NCI-H526 (cell line): ENCODE results near the gene GPX4.
A peak's percentile ranks its signal among the peaks of the same experiment; 100 is the strongest.

Source experiments
- DNase-seq, 2 experiments: peaks; one replicate each; lab custom pipeline; 2025; lab: John Stamatoyannopoulos, UW

Gene GPX4, protein sequence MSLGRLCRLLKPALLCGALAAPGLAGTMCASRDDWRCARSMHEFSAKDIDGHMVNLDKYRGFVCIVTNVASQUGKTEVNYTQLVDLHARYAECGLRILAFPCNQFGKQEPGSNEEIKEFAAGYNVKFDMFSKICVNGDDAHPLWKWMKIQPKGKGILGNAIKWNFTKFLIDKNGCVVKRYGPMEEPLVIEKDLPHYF

DNA sequence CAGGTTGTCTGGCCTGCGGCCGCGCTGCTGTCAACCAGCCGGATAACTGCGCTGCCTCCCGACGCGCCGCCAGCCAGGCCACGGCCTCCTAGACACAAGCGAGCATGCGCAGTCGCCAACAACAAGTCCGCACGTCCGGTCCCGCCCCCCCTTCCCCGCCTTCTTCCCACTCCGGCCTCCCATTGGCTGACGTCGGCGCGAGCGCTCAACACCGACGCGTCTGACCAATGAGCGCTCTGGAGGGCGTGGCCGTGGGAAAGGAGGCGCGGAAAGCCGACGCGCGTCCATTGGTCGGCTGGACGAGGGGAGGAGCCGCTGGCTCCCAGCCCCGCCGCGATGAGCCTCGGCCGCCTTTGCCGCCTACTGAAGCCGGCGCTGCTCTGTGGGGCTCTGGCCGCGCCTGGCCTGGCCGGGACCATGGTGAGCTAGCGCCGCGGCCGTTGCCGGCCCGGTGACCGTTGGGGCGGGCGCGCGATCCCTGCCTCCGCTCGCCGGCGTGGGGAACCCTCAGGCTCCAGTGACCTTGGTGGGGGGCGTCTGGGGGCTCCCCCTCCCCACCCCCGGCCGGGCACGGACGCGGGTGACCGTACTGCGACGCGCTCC lies at the start of gene GPX4:
Gene GPX4, plus strand, starts transcription at position 287 of the 603 bp plus-strand sequence. Its CDS starts 50 bp downstream, at position 337.
- DNase-seq = peak; percentile 94 to 98

- DNase-seq = no peak
Measured at GRCh38 chr19:1054102-1055027, 49.4 kb upstream of the GPX4 start.

GRCh38 chr19:1055028-1055425 lies 48.8 kb upstream of the GPX4 start:
- no peak for DNase-seq

DNA sequence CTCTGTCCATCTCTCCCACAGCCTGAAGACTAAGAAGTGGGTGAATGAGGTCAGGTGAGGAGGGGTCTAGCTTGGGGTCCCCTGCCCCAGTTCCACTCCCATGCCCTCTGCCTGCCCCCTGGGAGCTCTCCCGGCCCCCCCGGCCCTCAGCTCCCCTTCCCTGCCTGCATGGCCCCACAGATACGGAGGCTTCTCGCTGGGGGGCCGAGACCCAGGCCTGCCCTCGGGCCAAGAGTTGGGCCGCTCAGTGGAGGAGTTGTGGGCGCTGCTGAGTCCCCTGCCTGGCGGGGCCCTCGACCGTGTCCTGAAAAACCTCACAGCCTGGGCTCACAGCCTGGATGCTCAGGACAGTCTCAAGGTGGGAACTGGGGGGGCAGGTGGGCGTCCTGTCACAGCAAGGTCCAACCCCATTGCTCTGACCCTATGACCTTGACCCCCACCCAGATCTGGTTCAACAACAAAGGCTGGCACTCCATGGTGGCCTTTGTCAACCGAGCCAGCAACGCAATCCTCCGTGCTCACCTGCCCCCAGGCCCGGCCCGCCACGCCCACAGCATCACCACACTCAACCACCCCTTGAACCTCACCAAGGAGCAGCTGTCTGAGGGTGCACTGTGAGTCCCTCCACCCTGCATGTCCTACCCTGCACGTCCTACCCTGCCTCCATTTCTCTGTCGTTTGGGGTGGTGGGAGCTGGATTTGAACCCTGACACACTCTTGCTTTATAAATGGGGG lies 47.7 kb upstream of the GPX4 start:
- DNase-seq = no peak

GRCh38 chr19:1057176-1057855 lies 46.5 kb upstream of the GPX4 start:
- DNase-seq = peak in 1 of 2 experiments; percentile 36

DNA sequence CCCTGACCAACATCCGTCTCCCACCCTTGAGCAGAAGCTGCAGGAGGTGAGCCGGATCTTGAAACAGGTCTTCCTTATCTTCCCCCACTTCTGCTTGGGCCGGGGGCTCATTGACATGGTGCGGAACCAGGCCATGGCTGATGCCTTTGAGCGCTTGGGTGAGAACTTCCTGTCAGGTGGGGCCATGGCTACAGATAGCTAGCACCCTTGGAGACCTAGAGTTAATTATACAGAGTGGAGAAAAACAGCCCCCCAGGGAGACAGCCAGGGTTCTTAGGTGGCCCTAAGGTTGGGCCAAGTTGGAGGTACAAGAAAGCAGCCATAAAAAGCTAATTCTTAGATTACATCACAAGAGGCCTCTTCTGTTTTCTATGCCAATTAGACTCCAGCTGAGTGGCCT lies 45.7 kb upstream of the GPX4 start:
- DNase-seq = no peak

GRCh38 chr19:1060689-1061088 lies 43.1 kb upstream of the GPX4 start:
- DNase-seq = no peak

DNA sequence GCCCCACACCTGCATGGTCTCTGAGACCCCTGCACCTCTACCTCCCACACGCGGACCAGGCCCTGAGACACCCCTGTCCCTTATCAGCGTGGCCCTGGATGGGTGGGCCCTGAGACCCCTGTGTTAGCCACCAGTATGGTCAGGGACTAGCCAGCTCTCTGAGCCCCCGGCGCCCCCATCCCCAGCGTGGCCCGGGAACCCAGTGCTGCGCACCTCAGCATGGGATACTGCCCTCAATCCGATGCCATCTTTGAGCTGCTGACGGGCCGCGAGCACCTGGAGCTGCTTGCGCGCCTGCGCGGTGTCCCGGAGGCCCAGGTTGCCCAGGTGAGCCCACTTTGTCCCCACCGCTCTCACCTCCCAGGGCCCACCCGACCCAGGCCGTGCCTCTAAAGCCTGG lies 41.8 kb upstream of the GPX4 start:
- DNase-seq = no peak

- DNase-seq = no peak
Measured at GRCh38 chr19:1062387-1063029, 41.3 kb upstream of the GPX4 start.

- DNase-seq = no peak
Measured at GRCh38 chr19:1063030-1063908, 40.5 kb upstream of the GPX4 start.

DNA sequence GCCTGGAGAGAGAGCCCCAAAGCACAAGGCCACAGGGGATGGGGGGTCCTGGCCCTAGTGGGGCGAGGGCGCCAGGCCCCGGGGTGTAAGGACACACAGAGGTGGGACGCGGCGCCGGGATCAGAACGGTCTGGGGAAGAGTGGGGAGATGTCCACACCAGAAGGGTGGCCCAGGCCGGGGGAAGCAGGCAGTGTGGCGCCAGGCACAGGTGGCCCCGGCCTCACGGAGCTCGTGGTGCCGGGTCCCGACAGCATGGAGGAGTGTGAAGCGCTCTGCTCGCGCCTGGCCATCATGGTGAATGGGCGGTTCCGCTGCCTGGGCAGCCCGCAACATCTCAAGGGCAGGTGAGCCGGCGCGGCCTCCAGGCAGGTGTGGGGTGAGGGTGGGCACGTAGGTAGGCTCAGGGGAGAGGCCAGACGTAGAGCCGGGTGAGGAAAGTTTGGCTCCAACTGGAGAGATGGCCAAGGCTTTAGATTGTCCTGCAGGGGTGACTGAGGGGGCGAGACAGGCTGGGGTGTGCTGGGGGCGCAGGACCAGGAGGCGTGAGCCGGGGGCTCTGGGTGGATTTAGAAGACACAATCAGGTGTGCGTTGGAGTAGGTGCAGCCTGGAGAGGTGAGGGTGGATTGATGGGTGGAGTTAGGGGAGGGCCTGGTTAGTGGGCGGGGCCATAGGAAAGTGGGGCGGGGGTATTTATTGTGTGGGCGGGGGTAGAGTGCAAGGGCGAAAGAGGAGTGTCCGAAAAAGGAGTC lies 39.7 kb upstream of the GPX4 start:
- DNase-seq = peak in 1 of 2 experiments; percentile 58

DNA sequence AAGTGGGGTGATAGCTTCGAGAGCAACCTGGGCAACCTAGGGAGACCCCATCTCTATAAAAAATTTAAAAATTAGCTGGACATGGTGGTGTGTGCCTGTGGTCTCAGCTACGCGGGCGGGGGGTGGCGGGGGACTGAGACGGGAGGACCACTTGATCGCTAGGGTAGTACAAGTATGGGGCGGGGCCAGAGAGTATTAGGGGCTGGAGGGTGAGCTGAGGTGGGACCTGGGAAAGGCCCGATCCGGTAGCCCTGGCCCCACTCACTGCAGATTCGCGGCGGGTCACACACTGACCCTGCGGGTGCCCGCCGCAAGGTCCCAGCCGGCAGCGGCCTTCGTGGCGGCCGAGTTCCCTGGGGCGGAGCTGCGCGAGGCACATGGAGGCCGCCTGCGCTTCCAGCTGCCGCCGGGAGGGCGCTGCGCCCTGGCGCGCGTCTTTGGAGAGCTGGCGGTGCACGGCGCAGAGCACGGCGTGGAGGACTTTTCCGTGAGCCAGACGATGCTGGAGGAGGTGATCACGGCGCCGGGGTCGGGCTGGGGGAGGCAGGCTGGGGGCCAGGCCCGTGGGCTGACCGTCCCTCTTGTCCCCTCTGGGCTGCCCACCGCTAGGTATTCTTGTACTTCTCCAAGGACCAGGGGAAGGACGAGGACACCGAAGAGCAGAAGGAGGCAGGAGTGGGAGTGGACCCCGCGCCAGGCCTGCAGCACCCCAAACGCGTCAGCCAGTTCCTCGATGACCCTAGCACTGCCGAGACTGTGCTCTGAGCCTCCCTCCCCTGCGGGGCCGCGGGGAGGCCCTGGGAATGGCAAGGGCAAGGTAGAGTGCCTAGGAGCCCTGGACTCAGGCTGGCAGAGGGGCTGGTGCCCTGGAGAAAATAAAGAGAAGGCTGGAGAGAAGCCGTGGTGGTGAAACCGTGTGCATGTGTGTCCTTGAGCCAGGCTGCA lies 38.9 kb upstream of the GPX4 start:
- peak in 1 of 2 experiments; percentile 51 for DNase-seq

GRCh38 chr19:1065606-1066109 lies 38.1 kb upstream of the GPX4 start:
- DNase-seq = no peak

GRCh38 chr19:1066251-1066747 lies 37.5 kb upstream of the GPX4 start:
- DNase-seq = no peak

- DNase-seq = no peak
Measured at GRCh38 chr19:1066748-1067340, 37.0 kb upstream of the GPX4 start, which contains the start of gene ARHGAP45. ARHGAP45 (plus strand) TSS chr19:1067167; CDS start chr19:1067406, 239 bp downstream.

- DNase-seq = no peak
Measured at GRCh38 chr19:1067341-1067957, 36.3 kb upstream of the GPX4 start.
